BJ (cell line): ENCODE results near the gene TUBG2. TPM values are rescaled to one million over a fixed set of nuclear protein-coding genes. Genes with fewer than 3 reads are reported as not detected.

Source experiments
- CTCF ChIA-PET: fragments of 350-600 bp; formaldehyde crosslinking; extraction: SDS; loops from one replicate; lab custom pipeline; 2021; ENCODE audit warnings: antibody characterized with exemption, inconsistent platforms; lab: Yijun Ruan, JAX
- POLR2A ChIA-PET: fragments of 300-600 bp; sonication (Branson Sonifier 250); formaldehyde crosslinking; extraction: SDS; loops from one replicate; lab custom pipeline; 2021; ENCODE audit warnings: antibody characterized with exemption; lab: Charles Lee
- DNase-seq: peaks from one replicate; pipeline ENCODE4 v3.0.0-alpha.2; 2011; ENCODE audit warnings: low read depth
- H3K27me3 ChIP-seq: 2 replicates; pipeline ENCODE4 v1.6.0; 2011; ENCODE audit warnings: low read length; ENCODE audit not compliant: control insufficient read depth, insufficient read depth
- H3K36me3 ChIP-seq: 2 replicates; pipeline ENCODE4 v1.5.1; 2011; ENCODE audit warnings: low read length; ENCODE audit not compliant: control insufficient read depth, insufficient read depth
- H3K4me3 ChIP-seq: 2 replicates; pipeline ENCODE4 v1.5.1; 2011; ENCODE audit warnings: low read depth, mild to moderate bottlenecking, control low read depth, low read length
- CTCF ChIP-seq: IDR thresholded peaks from 2 replicates; pipeline ENCODE4 v1.5.1; 2011; ENCODE audit warnings: low read depth, mild to moderate bottlenecking, control low read depth, inconsistent platforms, low read length, moderate library complexity; ENCODE audit not compliant: insufficient read depth
- polyA plus RNA-seq: library from polyadenylated mRNA; depleted of rRNA; stranded (reverse); fragments of >200 nt; gene quantifications from 2 replicates; pipeline ENCODE4 v1.2.3, GENCODE V29; 2011

TUBG2 gene
- polyA plus RNA-seq, 1 experiment: 15.1 TPM

GRCh38 chr17:42679492-42680330 lies 20.6 kb downstream of the TUBG2 start:
- CTCF ChIA-PET: interaction anchor here (0.6 to 4.0 kb wide), 29 partner anchors 8 to 716 kb away, joined by 3 to 56 read pairs (median 3); partner anchors contain the start of genes NAGLU, PSMC3IP, RETREG3 and STAT3
- TF ChIP-seq CTCF: peak; percentile 48
- Histone ChIP-seq H3K36me3 (peaks cover 1% of the 10 kb centered on the region), H3K27me3 (no peaks in the 10 kb centered on the region), H3K4me3 (peak overlapping the region; percentile 34)
- DNase-seq: no peak
- POLR2A ChIA-PET: no interaction called here

DNA sequence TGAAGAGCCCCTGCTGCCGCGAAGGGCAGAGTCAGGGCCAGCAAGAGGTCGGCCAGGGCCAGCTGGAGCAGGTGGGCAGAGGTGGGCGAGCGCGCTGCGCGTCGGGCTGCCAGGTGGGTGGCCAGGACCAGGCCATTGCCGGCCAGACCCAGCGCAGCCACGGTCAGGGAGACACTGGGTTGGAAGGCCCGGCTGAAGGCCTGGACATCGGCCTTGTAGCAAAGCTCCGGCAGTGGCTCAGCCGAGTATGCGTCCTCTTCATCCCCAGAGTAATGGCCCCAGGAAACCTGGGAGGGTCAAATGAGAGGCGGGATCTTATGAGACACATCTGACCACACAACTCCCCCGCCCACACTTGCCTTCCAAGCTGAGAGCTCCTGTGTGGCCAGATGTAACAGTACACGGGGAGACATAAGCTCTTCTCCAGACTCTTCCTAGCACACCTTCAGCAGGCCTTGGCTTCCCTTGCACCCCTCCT lies 21.3 kb downstream of the TUBG2 start:
- H3K27me3 ChIP-seq: no peaks in the 10 kb centered on the region
- ChIA-PET CTCF (interaction anchor here (0.6 to 4.0 kb wide), 20 partner anchors 9 to 717 kb away, joined by 3 to 56 read pairs (median 4); partner anchors contain the start of genes NAGLU, PSMC3IP, RETREG3 and TUBG1), POLR2A (no interaction called here)
- H3K36me3 ChIP-seq: peaks cover 6% of the 10 kb centered on the region
- no peak for TF ChIP-seq CTCF
- peak overlapping the region; percentile 34 for H3K4me3 ChIP-seq
- no peak for DNase-seq

DNA sequence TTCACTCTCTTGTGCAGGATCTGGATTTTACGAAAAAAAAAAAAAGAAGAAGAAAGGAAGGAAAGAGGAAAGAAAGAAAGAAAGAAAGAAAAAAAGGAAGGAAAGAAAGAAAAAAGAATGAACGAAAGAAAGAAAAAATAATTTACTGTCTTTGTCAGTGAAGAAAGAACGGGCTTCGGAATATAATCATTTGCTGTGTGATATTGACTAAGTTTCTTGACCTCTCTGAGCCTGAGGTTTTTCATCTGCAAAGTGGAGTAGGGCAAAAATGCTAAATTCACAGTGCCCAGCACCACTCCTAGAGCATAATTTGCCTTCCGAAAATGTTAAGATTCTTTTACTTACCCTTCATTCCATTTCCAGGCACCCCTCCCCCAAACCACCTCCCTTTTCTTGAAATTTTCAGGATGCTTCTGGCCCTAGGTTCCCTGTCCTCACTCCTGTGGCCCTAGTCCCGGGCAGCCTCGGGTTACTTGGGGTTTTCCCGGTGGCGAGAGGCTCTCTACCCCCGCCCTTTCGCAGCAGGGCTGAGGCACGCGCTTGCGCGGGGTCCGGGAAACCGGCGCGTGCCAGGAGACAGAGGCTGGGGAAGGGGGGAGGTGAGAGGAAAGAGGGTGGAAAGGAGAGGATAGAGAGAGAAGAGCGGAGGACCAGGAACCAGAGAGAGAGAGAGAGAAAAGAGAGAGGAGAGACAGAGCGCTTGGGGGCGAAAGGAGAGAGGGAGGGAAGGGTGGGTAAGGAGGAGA lies 23.1 kb downstream of the TUBG2 start, which contains the start of gene CNTNAP1:
Gene CNTNAP1 (plus strand): TSS at position 556 of the 746 bp plus-strand sequence. CDS start 299 bp downstream, outside the sequence.
- POLR2A ChIA-PET: interaction anchor here (0.6 kb wide), 1 partner anchor 104 kb away, joined by 3 read pairs; no protein-coding TSS in a partner anchor
- Histone ChIP-seq H3K27me3 (no peaks in the 10 kb centered on the region), H3K36me3 (peaks cover 13% of the 10 kb centered on the region), H3K4me3 (peak within 1 kb of the TSS; percentile 66)
- no peak for DNase-seq
- no peak for TF ChIP-seq CTCF
- CTCF ChIA-PET: interaction anchor here (1.0 to 3.3 kb wide), 2 partner anchors 20 to 104 kb away, joined by 3 to 25 read pairs; partner anchors contain the start of gene PSMC3IP

DNA sequence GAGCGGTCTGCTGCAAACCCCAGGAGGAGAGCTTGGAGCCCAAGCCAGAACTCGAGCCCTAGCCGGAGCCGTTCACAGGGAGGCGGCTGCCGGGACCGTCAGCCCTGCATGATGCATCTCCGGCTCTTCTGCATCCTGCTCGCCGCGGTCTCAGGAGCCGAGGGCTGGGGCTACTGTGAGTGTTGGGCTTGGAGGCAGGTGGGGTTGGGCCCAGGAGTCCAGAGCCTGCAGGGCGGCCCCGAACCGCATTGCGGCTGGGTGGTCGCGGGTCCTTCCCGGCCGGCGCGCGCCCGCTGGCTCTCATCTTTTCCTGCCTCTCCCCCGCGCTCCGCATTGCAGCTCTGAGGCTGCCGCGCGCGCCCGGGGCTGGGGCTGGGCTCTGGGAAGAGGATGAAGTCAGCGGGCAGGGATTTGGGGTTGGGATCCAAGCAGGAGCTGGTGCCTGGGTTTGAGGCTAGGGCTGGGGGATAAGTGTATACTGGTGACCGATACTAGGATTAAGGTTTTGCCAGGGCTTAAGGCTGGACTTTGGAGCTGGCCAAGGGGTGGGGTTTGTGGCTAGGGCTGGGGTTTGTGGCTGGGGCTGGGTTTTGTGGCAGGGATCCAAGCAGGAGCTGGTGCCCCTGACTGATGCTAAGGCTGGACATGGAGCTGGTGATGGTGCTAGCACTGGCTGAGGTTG lies 23.8 kb downstream of the TUBG2 start:
- DNase-seq: no peak
- POLR2A ChIA-PET: interaction anchor here (0.6 kb wide), 1 partner anchor 104 kb away, joined by 3 read pairs; no protein-coding TSS in a partner anchor
- peaks cover 19% of the 10 kb centered on the region for H3K36me3 ChIP-seq
- TF ChIP-seq CTCF: no peak
- H3K27me3 ChIP-seq: no peaks in the 10 kb centered on the region
- CTCF ChIA-PET: interaction anchor here (0.6 to 3.3 kb wide), 6 partner anchors 19 to 496 kb away, joined by 3 to 25 read pairs (median 3); partner anchors contain the start of genes PSMC3IP and TUBG2
- peak overlapping the region; percentile 66 for H3K4me3 ChIP-seq
